HG03064 (cell line): Measurements from ENCODE around the gene ADCY4.
"Not testable (repeated sequence)": the region's sequence is repeated elsewhere in the genome, so short reads cannot be mapped to it uniquely, and the experiment has no call there.

Source experiments
- ATAC-seq: cut with Tn5 transposase; IDR thresholded peaks from one replicate; pipeline ENCODE4 v1.9.1; 2021; ENCODE audit warnings: low read depth; ENCODE audit not compliant: unreplicated experiment

The ADCY4 gene

GRCh38 chr14:24334431-24335291 is at the start of gene ADCY4:
Gene ADCY4 (minus strand): TSS chr14:24335071. CDS start chr14:24334652, 419 bp downstream.
- ATAC-seq, result no peak

GRCh38 chr14:24384169-24384568 is 49.3 kb upstream of the ADCY4 start:
- ATAC-seq, result no peak

- ATAC-seq, result no peak
These were observed 47.1 kb upstream of the ADCY4 start for GRCh38 chr14:24382064-24382371.

- no peak for ATAC-seq
These were observed 46.6 kb upstream of the ADCY4 start for GRCh38 chr14:24381363-24382063.

- no peak for ATAC-seq
These were observed 45.2 kb upstream of the ADCY4 start for GRCh38 chr14:24379907-24380730.

- no peak for ATAC-seq
These were observed 44.4 kb upstream of the ADCY4 start for GRCh38 chr14:24378981-24379906.

GRCh38 chr14:24378327-24378726 is 43.5 kb upstream of the ADCY4 start:
- ATAC-seq, result no peak

- no peak for ATAC-seq
These were observed 42.8 kb upstream of the ADCY4 start for GRCh38 chr14:24377657-24378056.

- ATAC-seq, result no peak
These were observed 42.3 kb upstream of the ADCY4 start for GRCh38 chr14:24377126-24377525.

GRCh38 chr14:24376448-24377070 is 41.7 kb upstream of the ADCY4 start:
- no peak for ATAC-seq

- no peak for ATAC-seq
These were observed 38.0 kb upstream of the ADCY4 start for GRCh38 chr14:24372701-24373416.

- not testable (repeated sequence) for ATAC-seq
These were observed 36.7 kb upstream of the ADCY4 start for GRCh38 chr14:24371605-24372004.

- no peak for ATAC-seq
These were observed 35.9 kb upstream of the ADCY4 start for GRCh38 chr14:24370748-24371147.

- ATAC-seq, result no peak
These were observed 35.2 kb upstream of the ADCY4 start for GRCh38 chr14:24369907-24370687.

- no peak for ATAC-seq
These were observed 34.6 kb upstream of the ADCY4 start for GRCh38 chr14:24369463-24369862.

- no peak for ATAC-seq
These were observed 33.8 kb upstream of the ADCY4 start for GRCh38 chr14:24368562-24369252.

GRCh38 chr14:24368212-24368561 is 33.3 kb upstream of the ADCY4 start:
- no peak for ATAC-seq
